NCI-H2227 treated with DMSO at 0.1 percent for 48 hours (cell line): ENCODE data around the gene PMPCA.
"Not testable (repeated sequence)": the region's sequence is repeated elsewhere in the genome, so short reads cannot be mapped to it uniquely, and the experiment has no call there.

Experiments
- DNase-seq: peaks from one replicate; lab custom pipeline; 2025; lab: John Stamatoyannopoulos, UW

PMPCA gene

DNA sequence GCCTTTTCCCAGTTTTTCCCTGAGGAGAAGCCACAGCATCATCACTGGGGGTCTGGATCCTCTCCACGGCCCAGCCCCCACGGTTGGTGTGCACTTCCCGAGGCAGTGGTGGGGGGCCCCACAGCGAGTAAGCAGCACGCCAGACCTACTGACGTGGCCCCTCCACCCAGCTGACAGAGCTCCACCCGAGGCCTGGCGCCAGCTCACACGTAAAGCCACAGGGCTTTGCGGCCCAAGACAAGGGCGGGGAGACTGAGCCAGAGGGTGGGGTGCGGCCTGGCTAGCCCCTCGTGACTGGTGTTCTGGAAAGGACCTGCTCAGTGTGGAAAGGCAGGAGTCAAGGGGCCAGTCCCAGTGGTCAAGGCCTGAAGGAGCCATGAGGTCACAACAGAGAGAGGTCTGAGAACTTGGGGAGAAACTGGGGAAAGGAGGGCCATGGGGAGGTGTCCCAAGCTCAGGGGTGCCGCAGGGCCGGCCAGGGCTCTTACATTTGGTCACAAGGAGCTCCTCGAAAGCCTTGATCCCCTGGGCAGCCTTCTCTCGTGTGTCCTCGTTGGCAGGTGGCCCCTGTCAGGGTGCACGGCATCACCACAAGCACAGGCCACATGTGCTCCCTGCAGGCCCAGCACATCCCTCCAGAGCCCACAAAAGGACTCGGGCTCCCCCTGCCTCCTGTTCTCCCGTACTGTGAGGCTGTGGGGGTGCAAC is 16.0 kb upstream of the PMPCA start:
- no peak for DNase-seq

DNA sequence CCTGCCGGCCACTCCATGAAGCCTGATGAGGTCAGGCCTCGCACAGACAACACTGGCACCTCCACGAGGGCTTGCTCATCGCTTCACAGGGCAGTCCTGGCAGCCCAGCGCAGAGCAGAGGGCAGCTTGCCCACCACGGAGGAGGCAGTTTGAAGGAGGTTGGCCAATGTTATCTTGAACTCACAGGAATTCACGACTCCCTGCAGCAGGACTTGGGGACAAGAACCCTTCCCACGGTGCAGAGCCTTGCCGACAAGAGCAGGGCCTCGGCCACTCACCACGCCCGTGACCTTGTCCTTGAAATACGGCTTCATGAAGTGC is 15.5 kb upstream of the PMPCA start:
- no peak for DNase-seq

DNA sequence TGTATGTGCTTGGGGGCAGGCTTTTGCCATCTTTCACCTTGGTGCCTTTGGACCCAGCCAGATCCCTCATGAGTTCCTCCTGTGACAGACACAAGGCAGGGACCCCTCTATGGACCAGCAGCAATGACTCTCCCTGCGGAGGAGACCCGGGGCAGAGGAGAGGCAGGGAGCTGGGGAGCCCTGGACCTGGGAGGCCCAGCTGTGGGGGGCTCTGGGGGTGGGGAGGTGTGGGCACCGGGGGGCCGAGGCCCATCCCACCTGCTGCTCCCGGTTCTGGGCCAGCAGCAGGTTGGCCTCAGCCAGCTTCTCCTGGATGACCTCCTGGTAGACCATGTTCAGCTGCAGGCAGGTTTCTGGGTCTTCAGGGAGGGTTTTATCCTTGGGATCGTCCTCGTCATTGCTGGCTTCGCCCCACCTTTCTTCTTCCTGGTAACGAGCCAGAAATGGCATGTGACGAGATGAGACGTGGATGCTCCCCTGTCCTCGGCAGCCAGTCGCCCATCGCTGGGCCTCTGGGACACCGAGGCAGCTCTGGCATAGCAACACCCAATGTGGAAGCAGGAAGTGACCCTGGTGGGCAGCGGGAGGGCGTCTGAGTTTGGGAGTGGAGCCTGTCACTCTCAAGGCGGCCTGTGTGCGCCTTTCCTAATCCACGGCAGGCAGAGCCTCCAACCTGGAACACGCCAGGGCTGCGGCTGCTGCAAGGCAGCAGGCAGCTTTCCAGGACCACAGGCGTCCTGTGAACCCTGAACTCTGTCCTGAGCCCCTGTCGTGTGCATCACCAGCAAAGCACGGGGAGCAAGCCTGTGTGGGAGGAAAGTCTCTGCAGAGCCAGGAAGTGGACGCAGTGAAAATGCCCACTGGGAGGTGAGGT is 14.9 kb upstream of the PMPCA start:
- no peak for DNase-seq

DNA sequence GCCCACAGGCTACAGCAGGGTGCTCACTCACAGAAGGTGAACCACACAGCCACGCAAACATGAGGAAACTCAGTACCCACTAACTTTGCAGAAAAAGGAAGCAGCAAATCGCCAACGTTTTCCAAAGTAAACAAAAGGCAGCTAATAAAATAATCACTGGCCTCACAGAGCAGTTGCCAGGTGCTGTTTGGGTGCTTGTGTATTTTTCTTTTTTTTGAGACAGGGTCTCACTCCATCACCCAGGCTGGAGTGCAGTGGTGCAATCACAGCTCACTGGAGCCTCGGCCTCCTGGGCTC is 14.3 kb upstream of the PMPCA start:
- no peak for DNase-seq

DNA sequence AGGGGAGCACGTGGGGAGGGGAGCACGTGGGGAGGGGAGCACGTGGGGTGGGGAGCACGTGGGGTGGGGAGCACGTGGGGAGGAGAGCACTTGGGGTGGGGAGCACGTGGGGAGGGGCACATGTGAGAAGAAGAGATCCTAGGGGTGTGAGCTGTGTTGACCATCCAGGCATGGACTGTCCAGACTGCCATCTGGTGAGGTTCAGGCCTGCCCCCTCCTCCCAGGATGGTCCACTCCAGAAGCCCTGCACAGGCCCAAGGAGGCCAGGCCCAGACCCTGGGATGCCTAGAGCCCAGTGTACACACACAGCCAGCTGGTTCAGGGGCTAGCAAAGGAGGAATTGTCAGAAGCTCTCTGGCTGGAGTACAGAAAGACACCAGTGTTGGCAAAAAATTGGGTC is 12.8 kb upstream of the PMPCA start:
- no peak for DNase-seq

DNA sequence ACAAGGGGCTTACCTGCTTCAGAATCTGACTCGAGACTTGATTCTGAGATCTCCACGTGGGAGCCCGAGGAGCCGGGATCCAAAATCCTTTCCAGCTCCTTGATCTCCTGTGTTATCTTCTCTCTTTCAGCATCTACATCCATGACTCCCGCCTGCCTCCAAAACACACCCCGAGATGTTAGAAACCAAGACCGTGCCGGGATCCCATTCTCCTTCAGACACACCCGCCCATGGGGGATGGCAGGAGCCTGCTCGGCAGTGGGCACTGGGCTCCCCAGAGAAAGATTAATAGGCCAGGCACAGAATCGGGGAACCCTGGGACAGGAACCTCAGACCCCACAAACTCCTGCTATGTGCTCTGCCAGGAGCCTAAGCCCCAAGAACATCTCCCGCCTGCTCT is 12.2 kb upstream of the PMPCA start:
- DNase-seq: no peak

DNA sequence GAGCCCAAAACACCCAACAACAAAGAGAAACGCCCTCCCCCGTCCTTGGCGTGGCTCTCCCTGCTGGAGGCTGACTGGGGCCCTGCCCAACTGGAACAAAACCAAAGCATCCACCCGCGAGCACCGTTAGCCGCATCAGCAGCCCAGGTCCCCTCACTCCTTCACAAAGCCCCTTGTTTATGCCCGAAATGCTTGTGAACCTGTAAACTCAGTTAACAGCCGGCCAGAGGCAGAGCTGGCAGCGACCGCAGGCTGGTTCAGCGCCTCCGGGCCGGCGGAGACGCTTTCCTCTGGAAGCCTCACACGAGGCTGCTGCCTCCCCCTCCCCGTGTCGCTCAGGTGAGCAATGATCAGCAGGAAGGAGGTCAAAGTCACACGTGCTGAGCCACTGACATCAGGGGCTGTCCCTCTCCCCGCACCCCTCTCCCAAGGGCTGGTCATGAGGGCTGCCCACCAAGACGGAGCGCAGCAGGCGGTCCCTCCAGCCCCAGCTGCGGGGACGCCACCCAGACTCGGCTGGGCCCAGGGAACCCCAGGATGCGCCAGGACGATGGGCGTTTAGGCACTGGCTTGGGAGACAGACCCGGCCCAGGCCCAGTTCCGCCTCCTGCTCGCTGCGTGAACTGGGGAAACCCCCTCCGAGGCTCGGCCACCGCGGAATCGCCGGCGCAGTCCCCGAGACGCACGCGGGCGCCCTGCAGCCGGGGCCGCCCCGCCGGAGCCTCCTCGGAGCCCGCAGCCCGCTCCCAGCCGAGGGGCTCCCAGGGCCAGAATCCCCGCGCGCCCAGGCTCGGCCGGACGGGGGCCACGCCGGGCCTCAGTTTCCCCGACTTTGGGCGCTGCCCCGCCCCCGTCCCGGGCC is 11.1 kb upstream of the PMPCA start:
- no peak for DNase-seq

DNA sequence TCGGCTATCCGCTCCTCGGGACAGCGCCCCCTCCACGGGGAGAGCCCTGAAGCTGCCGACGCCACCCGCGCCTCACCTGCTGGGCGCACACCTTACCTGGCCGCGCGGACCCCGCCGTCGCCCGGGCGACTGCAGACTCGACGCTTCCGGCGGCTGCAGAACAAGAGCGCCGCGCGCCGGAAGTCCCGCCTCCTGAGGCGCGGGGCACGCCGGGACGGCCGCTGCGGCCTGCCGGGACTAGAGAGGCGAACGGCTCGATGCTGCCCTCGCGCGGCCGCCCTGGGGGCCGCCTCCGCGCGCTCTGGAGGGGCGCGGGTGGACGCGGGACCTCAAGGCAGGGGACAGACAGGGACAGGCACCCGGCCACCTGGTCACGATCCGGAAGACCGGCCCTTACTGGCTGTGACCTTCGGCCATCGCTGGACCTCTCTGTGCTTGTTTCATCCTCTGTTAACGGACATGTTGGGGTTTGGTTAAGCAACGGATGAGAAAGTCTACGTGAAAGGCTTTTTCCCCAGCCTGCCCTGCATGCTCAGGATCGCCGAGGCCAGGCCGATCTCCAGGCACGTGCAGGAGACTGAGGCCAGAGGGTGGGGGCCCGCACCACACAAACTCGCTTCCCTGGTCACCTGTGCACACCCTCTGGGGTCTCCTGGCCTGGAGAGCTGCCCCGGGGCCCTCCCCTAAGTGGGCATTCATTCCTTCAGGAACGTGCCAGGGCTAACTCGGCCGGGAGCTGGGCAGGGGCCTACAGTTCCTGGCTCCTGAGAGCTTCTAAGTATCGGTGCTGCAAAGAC is 10.2 kb upstream of the PMPCA start, which contains the start of gene SNAPC4:
Gene SNAPC4, minus strand, starts transcription at position 133 of the 797 bp plus-strand sequence. CDS start 1,742 bp downstream, outside the sequence.
- peak; percentile 78 for DNase-seq

DNA sequence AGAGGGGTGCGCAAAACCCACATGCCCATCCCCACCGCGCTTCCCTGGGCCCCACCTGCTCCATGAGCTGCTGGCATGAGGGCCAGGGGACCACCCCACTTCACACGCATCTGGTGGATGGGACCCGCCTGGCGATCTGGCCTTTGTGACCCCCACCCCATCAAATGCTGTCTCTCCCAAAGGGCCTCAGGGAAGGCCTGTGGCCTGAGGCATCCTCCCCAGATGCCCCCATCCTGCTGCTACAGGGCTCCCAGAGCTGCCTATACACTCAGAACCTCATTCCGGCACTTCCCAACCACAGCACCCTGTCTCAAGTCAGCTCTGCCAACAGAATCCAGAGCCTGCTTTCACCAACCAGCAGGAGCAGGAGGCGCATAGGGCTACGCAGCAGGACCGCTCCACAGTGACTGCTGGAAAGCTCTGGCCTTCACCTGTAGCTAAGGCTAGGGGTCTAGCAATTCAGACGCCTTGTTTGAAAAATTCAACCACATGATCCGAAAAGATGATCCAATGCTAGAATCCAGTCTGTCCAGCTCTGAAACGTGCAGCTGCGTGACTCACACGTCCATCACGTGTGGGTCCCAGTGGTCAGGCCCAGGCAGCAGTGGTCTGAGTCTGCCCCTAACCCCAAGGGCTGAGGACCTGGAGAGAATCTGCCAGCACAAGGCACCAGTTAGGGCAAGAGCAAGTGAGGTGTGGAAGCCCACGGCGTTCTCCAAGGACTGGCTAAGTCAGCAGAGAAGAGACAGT is 9.1 kb upstream of the PMPCA start:
- DNase-seq: no peak

DNA sequence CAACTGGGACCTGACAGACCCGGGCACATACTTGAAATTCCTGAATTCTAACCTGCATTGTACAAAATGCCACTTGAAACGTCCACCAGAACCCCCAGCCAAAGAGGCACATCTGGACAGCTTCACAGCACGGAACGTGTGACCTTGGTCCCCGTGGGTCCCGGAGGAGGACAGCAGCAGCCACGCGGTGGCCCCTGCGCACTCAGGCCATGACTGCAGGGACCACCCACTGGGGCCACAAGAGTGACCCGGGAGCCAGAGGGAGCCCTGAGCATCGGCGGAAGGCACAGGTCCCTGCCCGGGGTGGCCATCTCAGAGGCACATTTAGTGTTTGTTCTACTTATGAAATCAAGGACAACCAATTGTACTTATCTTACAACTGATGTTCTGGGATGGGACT is 8.4 kb upstream of the PMPCA start:
- DNase-seq: no peak

DNA sequence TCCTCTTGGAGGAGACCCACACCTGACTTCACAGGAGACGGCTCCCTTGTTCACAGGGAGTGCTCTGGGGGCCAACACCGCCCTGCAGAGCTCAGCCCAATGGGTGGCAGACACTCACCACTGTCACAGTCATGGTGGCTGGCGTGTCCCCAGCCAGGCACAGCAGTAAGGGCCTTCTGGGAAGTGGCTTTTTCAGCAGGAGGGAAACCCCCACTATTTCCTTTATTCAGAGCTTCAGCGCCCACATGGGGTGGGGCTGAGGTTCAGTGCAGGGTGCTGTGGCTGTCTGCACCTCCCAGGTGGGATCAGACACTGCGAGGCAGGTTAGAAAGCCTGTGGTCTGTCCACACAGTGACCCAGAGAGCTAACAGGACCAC is 6.9 kb upstream of the PMPCA start:
- DNase-seq: no peak

DNA sequence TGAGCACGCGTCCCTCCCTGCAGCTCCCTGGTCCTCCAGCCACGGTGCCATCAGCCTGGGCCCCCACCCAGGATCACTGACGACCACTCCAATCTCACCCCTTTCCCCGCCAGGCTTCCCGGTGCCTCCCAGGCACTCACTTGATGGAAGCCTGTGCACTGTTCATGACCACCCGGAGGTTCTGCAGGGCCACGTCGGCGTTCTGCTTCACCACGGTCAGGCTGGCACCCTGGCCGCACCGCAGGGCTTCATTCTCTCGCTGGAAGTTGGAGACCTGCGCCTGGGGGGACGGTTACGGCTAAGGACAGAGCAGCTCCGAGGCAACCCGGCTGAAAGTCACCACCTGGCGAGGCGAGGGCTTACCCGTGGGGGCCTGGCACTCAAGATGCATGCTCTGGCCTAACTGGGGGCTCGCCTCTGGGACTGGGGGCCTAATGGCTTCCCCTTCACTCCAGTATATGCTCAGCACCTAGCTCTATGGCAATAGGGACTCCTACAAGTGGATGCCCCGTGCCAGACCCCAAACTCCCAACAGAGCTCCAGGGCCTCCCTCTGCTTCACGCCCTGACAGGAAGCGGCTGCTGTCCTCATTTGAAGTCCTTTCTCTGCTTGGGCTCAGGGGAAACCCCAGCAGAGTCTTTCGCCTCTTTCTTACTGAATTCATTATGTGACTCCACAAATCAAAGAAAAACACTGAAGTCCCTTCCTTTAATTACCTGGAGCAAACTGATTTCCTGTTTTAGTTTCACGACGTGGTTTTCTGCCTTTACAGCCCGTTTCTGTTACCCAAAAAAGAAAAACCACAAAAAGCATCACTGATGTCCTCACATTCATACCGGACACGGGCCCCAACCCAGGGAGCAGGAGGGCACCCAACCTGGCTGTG is 6.3 kb upstream of the PMPCA start:
- no peak for DNase-seq

DNA sequence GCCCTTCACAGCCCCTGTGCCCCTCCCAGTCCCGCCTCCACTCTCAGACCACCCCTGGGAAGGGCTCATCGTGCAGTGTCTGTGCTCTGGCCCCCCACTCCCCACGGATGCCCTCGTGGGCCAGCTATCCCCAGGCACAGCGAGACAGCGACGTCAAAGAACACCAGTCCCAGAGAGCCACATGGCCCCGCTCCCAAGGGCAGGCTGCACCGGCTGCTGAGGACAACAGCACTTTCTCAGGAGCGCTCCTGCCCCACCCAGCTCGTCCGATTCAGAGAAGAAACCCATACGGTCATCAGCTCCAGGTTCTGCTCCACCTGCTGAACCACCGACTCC is 5.7 kb upstream of the PMPCA start:
- no peak for DNase-seq

DNA sequence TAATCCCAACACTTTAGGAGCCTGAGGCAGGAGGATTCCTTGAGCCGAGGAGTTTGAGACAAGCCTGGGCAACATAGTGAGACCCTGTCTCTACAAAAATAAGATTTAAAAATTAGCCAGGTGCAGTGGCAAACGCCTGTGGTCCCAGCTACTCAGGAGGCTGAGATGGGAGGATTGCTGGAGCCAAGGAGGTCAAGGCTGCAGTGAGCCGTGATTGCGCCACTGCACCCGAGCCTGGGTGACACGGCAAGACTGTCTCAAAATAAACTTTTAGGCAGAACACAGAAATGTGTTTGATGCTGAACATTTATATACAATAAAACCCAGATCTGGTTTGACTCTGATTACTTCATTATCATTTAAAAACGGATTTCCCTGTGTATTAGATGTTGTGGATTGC is 5.0 kb upstream of the PMPCA start:
- no peak for DNase-seq

DNA sequence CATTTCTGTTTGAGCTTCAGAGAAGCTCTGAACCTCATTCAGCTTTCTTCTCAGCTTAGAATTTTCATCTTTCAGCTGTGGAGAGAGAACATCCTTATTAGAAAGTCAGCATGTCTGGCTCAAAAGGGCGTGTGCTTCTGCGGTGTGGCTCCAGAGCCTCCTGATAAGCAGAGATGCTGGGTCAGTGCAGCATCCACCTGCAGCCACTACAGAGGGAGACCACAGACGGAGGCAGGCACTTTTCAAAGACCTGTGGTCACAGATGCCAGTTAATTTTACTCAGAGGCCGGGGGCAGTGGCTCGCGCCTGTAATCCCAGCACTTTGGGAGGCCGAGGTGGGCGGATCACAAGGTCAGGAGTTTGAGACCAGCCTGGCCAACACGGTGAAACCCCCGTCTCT is 4.6 kb upstream of the PMPCA start:
- not testable (repeated sequence) for DNase-seq

DNA sequence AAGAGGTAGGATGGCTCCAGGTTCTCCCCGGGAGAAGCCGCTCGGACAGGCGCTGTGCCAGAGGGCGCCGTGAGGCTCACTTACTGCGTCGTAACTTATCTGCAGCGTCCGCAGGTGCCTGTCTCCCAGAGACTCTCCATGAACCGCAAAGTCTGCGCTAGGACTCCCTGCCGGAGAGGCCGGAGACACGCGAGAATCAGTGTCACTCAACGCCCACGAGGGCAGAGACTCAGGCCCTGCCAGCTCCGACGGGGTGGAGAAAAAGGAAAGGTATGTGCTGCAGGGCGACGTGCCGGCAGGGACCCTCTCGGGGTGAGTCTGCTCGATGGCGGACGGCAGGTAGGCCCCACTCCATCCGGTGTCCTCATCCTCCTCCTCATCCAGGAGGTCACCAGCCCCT is 3.4 kb upstream of the PMPCA start:
- DNase-seq: not testable (repeated sequence)

DNA sequence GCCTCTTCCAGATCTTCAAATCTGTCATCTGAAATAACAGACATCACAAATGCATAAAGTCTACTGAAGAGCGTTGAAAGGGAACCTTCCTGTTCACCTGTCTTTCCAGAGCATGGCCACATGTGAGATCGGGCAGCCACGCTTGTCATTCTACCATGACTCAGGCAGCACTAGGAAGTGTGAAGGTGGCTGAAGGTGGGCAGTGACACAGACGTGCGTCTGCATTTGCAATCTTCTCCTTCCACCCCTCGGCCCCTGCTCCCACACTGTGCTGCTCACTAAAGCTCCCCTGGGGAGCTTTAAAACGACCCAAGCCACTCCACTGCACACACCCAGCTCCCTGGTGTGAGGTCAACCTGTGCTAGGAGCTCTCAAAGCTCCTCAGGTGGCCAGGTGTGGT is 2.5 kb upstream of the PMPCA start:
- DNase-seq: no peak

DNA sequence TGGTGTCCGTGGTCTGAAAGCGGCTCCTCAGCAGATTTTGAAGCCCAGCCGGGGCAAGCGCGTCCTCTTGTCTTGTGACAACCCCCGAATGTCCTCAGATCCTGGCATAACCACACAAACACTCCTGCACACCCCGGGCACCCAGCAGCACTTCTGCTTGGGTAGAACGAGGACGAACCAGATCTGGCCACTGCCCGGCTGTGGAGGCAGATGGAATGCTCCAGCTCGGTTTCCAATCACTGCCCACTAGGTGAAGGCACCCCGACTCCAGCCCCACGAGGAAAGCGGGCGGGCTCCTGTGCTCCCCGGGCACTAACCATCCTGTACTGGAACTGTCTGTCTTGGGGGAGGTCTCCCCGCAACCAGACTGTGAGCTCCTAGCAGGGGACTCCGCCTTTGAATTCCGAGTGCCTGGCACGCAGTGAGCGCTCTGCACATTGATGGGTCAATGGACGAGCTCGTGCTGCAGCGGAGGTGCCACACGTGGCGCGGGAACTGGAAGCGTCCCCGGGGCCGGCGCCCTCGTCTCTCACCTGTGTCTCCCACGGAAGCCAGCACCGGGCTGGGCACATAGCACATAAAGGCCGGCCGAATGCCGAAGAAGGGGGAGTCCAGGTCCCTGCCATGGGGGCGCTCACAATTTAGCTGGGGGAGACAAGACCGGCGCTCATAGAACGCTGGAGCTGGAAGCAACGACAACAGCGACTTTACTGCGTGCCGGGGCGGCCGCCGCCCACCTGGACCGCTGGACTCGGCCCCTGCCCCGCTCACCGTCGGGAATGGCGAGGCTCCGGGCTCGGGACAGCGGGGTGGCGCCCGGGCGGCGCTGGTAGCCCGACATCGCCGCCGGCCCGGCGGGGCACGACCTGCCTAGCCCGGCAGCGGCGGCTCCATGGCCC is 652 bp upstream of the PMPCA start:
- no peak for DNase-seq

DNA sequence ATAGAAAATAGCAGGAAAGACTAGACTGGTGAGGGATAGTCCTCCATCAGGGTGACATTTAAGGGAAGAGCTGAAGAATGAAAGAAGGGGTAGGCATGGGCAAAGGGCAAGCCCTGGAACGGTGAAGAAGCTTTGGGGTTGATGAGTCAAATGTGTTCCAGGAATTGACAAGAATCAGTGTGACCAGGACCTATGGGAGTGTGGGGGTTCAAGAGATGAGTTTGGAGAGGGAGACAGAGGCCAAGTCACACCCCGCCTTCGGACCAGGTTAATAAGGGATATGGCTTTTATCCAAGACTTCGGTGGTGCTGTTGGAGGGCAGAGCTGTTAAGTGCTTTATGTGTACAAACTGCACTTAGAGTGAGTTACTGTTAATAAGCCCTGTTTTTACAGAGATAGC is 920 bp downstream of the PMPCA start:
- no peak for DNase-seq
